ENCODE data around the gene AGTPBP1.

The AGTPBP1 gene

GRCh38 chr9:85528607-85529006 is 213.1 kb downstream of the AGTPBP1 start:
- no peak for DNase-seq

- no peak for DNase-seq
Observed at GRCh38 chr9:85528142-85528541, 213.6 kb downstream of the AGTPBP1 start.

GRCh38 chr9:85527331-85528020 is 214.3 kb downstream of the AGTPBP1 start:
- no peak for DNase-seq

- no peak for DNase-seq
Observed at GRCh38 chr9:85524531-85524930, 217.2 kb downstream of the AGTPBP1 start.

- DNase-seq: no peak
Observed at GRCh38 chr9:85523202-85523601, 218.6 kb downstream of the AGTPBP1 start.

- no peak for DNase-seq
Observed at GRCh38 chr9:85522459-85523092, 219.2 kb downstream of the AGTPBP1 start.

- DNase-seq: no peak
Observed at GRCh38 chr9:85521371-85522197, 220.2 kb downstream of the AGTPBP1 start.

GRCh38 chr9:85516976-85517637 is 224.6 kb downstream of the AGTPBP1 start:
- DNase-seq: no peak

- no peak for DNase-seq
Observed at GRCh38 chr9:85516455-85516854, 225.3 kb downstream of the AGTPBP1 start.

- no peak for DNase-seq
Observed at GRCh38 chr9:85515021-85515420, 226.7 kb downstream of the AGTPBP1 start.

- DNase-seq: no peak
Observed at GRCh38 chr9:85514256-85514655, 227.5 kb downstream of the AGTPBP1 start.

GRCh38 chr9:85511746-85512145 is 230.0 kb downstream of the AGTPBP1 start:
- DNase-seq: no peak

GRCh38 chr9:85510830-85511504 is 230.8 kb downstream of the AGTPBP1 start:
- DNase-seq: no peak

- DNase-seq: no peak
Observed at GRCh38 chr9:85508616-85509015, 233.1 kb downstream of the AGTPBP1 start.

GRCh38 chr9:85505612-85506011 is 236.1 kb downstream of the AGTPBP1 start:
- no peak for DNase-seq

GRCh38 chr9:85502815-85503655 is 238.7 kb downstream of the AGTPBP1 start:
- no peak for DNase-seq

- DNase-seq: no peak
Observed at GRCh38 chr9:85501882-85502281, 239.9 kb downstream of the AGTPBP1 start.

GRCh38 chr9:85501456-85501855 is 240.3 kb downstream of the AGTPBP1 start:
- no peak for DNase-seq
